H9 (cell line): ENCODE data around the gene FNDC7. TPM values are rescaled to one million over a fixed set of nuclear protein-coding genes. Genes with fewer than 3 reads are reported as not detected.

Experiments
- DNase-seq: peaks from one replicate; pipeline ENCODE4 v3.0.0-alpha.2; 2017
- H2AFZ ChIP-seq: one replicate; pipeline ENCODE4 v1.6.1; 2013; ENCODE audit warnings: mild to moderate bottlenecking, low read length, control low read depth, moderate library complexity
- H2AK5ac ChIP-seq: 2 replicates; pipeline ENCODE4 v1.6.1; 2013; ENCODE audit warnings: low read length, control low read depth, mixed read lengths; ENCODE audit not compliant: insufficient read length
- H2BK120ac ChIP-seq: one replicate; pipeline ENCODE4 v1.6.1; 2013; ENCODE audit warnings: low read depth, mild to moderate bottlenecking, low read length, control low read depth, inconsistent platforms; ENCODE audit not compliant: poor library complexity, severe bottlenecking
- H2BK12ac ChIP-seq: 2 replicates; pipeline ENCODE4 v1.6.1; 2013; ENCODE audit warnings: low read length, control low read depth, mixed read lengths, low read depth; ENCODE audit not compliant: insufficient read length
- H2BK15ac ChIP-seq: 2 replicates; pipeline ENCODE4 v1.6.1; 2013; ENCODE audit warnings: low read depth, low read length, control low read depth
- H2BK20ac ChIP-seq: one replicate; pipeline ENCODE4 v1.6.1; 2013; ENCODE audit warnings: low read depth, mild to moderate bottlenecking, low read length, control low read depth, inconsistent platforms; ENCODE audit not compliant: poor library complexity, severe bottlenecking
- H2BK5ac ChIP-seq: 2 replicates; pipeline ENCODE4 v1.6.1; 2013; ENCODE audit warnings: low read length, control low read depth, mixed read lengths; ENCODE audit not compliant: insufficient read length
- H3K14ac ChIP-seq: 2 replicates; pipeline ENCODE4 v1.6.1; 2013; ENCODE audit warnings: low read length, control low read depth; ENCODE audit not compliant: insufficient read depth
- H3K18ac ChIP-seq: 2 replicates; pipeline ENCODE4 v1.6.1; 2013; ENCODE audit warnings: low read depth, mild to moderate bottlenecking, mixed read lengths, low read length, control low read depth; ENCODE audit not compliant: insufficient read length
- H3K23ac ChIP-seq: 2 replicates; pipeline ENCODE4 v1.6.1; 2013; ENCODE audit warnings: low read length, control low read depth, mixed read lengths, low read depth; ENCODE audit not compliant: insufficient read length
- H3K23me2 ChIP-seq: 2 replicates; pipeline ENCODE4 v1.6.1; 2013; ENCODE audit warnings: low read depth, mild to moderate bottlenecking, mixed read lengths, low read length, control low read depth; ENCODE audit not compliant: insufficient read length, poor library complexity, severe bottlenecking
- H3K27ac ChIP-seq: 2 replicates; pipeline ENCODE4 v1.5.1; 2013; ENCODE audit warnings: low read length, control low read depth, mixed read lengths, low read depth; ENCODE audit not compliant: insufficient read length
- H3K27me3 ChIP-seq: 2 replicates; pipeline ENCODE4 v1.6.1; 2013; ENCODE audit warnings: low read length, control low read depth, inconsistent platforms; ENCODE audit not compliant: insufficient read depth
- H3K4ac ChIP-seq: 2 replicates; pipeline ENCODE4 v1.6.1; 2013; ENCODE audit warnings: low read depth, mild to moderate bottlenecking, control low read depth, inconsistent platforms, low read length, moderate library complexity
- H3K4me1 ChIP-seq: 2 replicates; pipeline ENCODE4 v1.6.1; 2013; ENCODE audit warnings: low read length, control low read depth, inconsistent platforms; ENCODE audit not compliant: insufficient read depth
- H3K4me2 ChIP-seq: 2 replicates; pipeline ENCODE4 v1.6.1; 2013; ENCODE audit warnings: low read length, control low read depth, mixed read lengths; ENCODE audit not compliant: insufficient read length, insufficient read depth
- H3K56ac ChIP-seq: 2 replicates; pipeline ENCODE4 v1.6.1; 2013; ENCODE audit warnings: low read depth, mild to moderate bottlenecking, mixed read lengths, low read length, control low read depth; ENCODE audit not compliant: insufficient read length
- H3K79me1 ChIP-seq: 2 replicates; pipeline ENCODE4 v1.6.1; 2013; ENCODE audit warnings: low read depth, mild to moderate bottlenecking, moderate library complexity, low read length, control low read depth, inconsistent platforms; ENCODE audit not compliant: insufficient read depth, poor library complexity, severe bottlenecking
- H3K79me2 ChIP-seq: 2 replicates; pipeline ENCODE4 v1.6.1; 2013; ENCODE audit warnings: low read length, control low read depth, inconsistent platforms; ENCODE audit not compliant: insufficient read depth
- H3K9ac ChIP-seq: 2 replicates; pipeline ENCODE4 v1.6.1; 2013; ENCODE audit warnings: low read length, control low read depth, mixed read lengths; ENCODE audit not compliant: insufficient read length; ENCODE audit errors: extremely low read depth
- H3K9me3 ChIP-seq: one replicate; pipeline ENCODE4 v1.6.1; 2013; ENCODE audit warnings: low read depth, low read length, inconsistent platforms; ENCODE audit not compliant: control insufficient read depth
- H3T11ph ChIP-seq: one replicate; pipeline ENCODE4 v1.6.1; 2013; ENCODE audit warnings: mild to moderate bottlenecking, low read length, control low read depth, inconsistent platforms
- H4K20me1 ChIP-seq: one replicate; pipeline ENCODE4 v1.6.1; 2013; ENCODE audit not compliant: control insufficient read depth, insufficient read length, insufficient read depth
- H4K5ac ChIP-seq: 2 replicates; pipeline ENCODE4 v1.6.1; 2013; ENCODE audit warnings: low read depth, mild to moderate bottlenecking, mixed read lengths, low read length, control low read depth; ENCODE audit not compliant: insufficient read length
- H4K8ac ChIP-seq: replicated peaks from 2 replicates; pipeline ENCODE4 v1.6.1; 2013; ENCODE audit warnings: low read length, control low read depth, mixed read lengths, low read depth; ENCODE audit not compliant: insufficient read length
- H4K91ac ChIP-seq: 2 replicates; pipeline ENCODE4 v1.6.1; 2013; ENCODE audit warnings: low read depth, mild to moderate bottlenecking, moderate library complexity, mixed read lengths, low read length, control low read depth; ENCODE audit not compliant: insufficient read length
- H3K27ac Mint-ChIP-seq, 3 experiments: 2 replicates in 2 of 3; 3 replicates in 1 of 3; pipeline ENCODE4 v1.8.0; 2020 to 2021; ENCODE audit warnings: mixed read lengths in 3 of 3, mild to moderate bottlenecking in 1 of 3, moderate library complexity in 1 of 3
- H3K27me3 Mint-ChIP-seq: 2 replicates; pipeline ENCODE4 v1.8.0; 2021; ENCODE audit warnings: low read depth, mild to moderate bottlenecking, moderate library complexity, mixed read lengths
- H3K36me3 Mint-ChIP-seq, 3 experiments: 2 replicates in 2 of 3; 3 replicates in 1 of 3; pipeline ENCODE4 v1.8.0; 2020 to 2021; ENCODE audit warnings: low read depth in 3 of 3, mixed read lengths in 3 of 3; ENCODE audit not compliant: insufficient read depth in 1 of 3
- H3K4me1 Mint-ChIP-seq, 2 experiments: 2 replicates each; pipeline ENCODE4 v1.8.0; 2020; ENCODE audit warnings: mixed read lengths in 2 of 2
- H3K4me3 Mint-ChIP-seq, 2 experiments: 2 replicates in 1 of 2; 3 replicates in 1 of 2; pipeline ENCODE4 v1.8.0; 2020 to 2021; ENCODE audit warnings: mild to moderate bottlenecking in 2 of 2, mixed read lengths in 2 of 2, moderate library complexity in 1 of 2
- H3K9me3 Mint-ChIP-seq, 2 experiments: 2 replicates in 1 of 2; 3 replicates in 1 of 2; pipeline ENCODE4 v1.8.0; 2020; ENCODE audit warnings: mild to moderate bottlenecking in 2 of 2, mixed read lengths in 2 of 2, moderate library complexity in 1 of 2
- CTCF ChIP-seq: fragments of 200-600 bp; sonication (generic); conservative IDR thresholded peaks from 3 replicates; pipeline ENCODE4 v1.8.0; 2021; ENCODE audit warnings: antibody characterized with exemption, mild to moderate bottlenecking
- WGBS: extraction: QIAGEN DNeasy Blood & Tissue Kit; methylation state at CpG from one replicate; pipeline ENCODE4 v1.1.7; 2013; ENCODE audit warnings: missing lambda C conversion rate, low lambda C conversion rate, mixed read lengths; ENCODE audit not compliant: insufficient read length; ENCODE audit errors: extremely low coverage; 5-methylcytosine and 5-hydroxymethylcytosine counted together
- total RNA-seq: library from RNA; stranded (reverse); gene quantifications from 2 replicates; pipeline ENCODE4 v1.2.1, GENCODE V29; 2021

Gene FNDC7
- total RNA-seq, 1 experiment from 2014 or later: 0.13 TPM

GRCh38 chr1:108719656-108720435 lies 7.1 kb downstream of the FNDC7 start:
- Histone ChIP-seq H2BK120ac (no peak overlapping the region), H4K8ac (no peak overlapping the region), H3K27me3 (no peaks in the 10 kb centered on the region), H2BK12ac (no peak overlapping the region), H3K79me2 (no peaks in the 10 kb centered on the region), H4K20me1 (no peaks in the 10 kb centered on the region), H4K91ac (no peak overlapping the region), H3K9ac (no peak overlapping the region), H3K14ac (no peak overlapping the region), H3K23ac (no peak overlapping the region), H3K27ac (no peak overlapping the region), H2BK5ac (no peak overlapping the region), H3K79me1 (no peaks in the 10 kb centered on the region), H3T11ph (no peak overlapping the region), H3K4me1 (peaks cover 2% of the 10 kb centered on the region; the same call in 1 of the 2 replicates), H2BK15ac (no peak overlapping the region), H3K9me3 (no peaks in the 10 kb centered on the region), H4K5ac (no peak overlapping the region), H3K23me2 (no peaks in the 10 kb centered on the region), H2AFZ (no peak overlapping the region), H3K4ac (no peak overlapping the region), H3K56ac (no peak overlapping the region), H3K4me2 (peak overlapping the region; percentile 3), H2BK20ac (no peak overlapping the region), H3K18ac (no peak overlapping the region), H2AK5ac (no peak overlapping the region)
- Mint-ChIP-seq H3K36me3 (no peaks in the 10 kb centered on the region; a peak in 2 of 7 replicates), H3K27me3 (no peaks in the 10 kb centered on the region; the same call in 1 of the 2 replicates), H3K27ac (peak overlapping the region; percentile 45 to 84 (median 80); a peak in 6 of 7 replicates), H3K9me3 (no peaks in the 10 kb centered on the region), H3K4me3 (no peak overlapping the region), H3K4me1 (peaks cover 36 to 47% of the 10 kb centered on the region in 2 experiments)
- no peak for DNase-seq
- no peak for TF ChIP-seq CTCF
- no CpG with 5 or more reads among the region's 8 CpGs for WGBS
